HFFc6 (cell line): ENCODE results near the gene TADA2A. TPM values are rescaled to one million over a fixed set of nuclear protein-coding genes. Genes with fewer than 3 reads are reported as not detected.
A peak's percentile ranks its signal among the peaks of the same experiment; 100 is the strongest.

Source experiments
- DNase-seq: peaks from one replicate; pipeline ENCODE4 v3.0.0-alpha.2; 2018
- H3K27ac Mint-ChIP-seq: 2 replicates; pipeline ENCODE4 v1.8.0; 2020; ENCODE audit warnings: mild to moderate bottlenecking, mixed read lengths
- H3K27me3 Mint-ChIP-seq: 2 replicates; pipeline ENCODE4 v1.8.0; 2021; ENCODE audit warnings: mild to moderate bottlenecking, moderate library complexity, mixed read lengths; ENCODE audit not compliant: insufficient read depth
- H3K36me3 Mint-ChIP-seq: 2 replicates; pipeline ENCODE4 v1.8.0; 2021; ENCODE audit warnings: low read depth, mixed read lengths
- H3K4me1 Mint-ChIP-seq: 2 replicates; pipeline ENCODE4 v1.8.0; 2020; ENCODE audit warnings: low read depth, mixed read lengths
- H3K4me3 Mint-ChIP-seq: 2 replicates; pipeline ENCODE4 v1.8.0; 2020; ENCODE audit warnings: mild to moderate bottlenecking, moderate library complexity, mixed read lengths
- H3K9me3 Mint-ChIP-seq: 2 replicates; pipeline ENCODE4 v1.8.0; 2020; ENCODE audit warnings: mild to moderate bottlenecking, mixed read lengths
- total RNA-seq, 6 experiments: library from RNA; stranded (reverse); fragmentation: NEBNext Ultra II Directional; extraction: Animal tissue kit (Norgen Biotek cat#: 25700); gene quantifications; 2 replicates in 1 of 6; 3 replicates in 5 of 6; pipeline ENCODE4 v1.2.3, GENCODE V29; 2021
- TF ChIP-seq, protein P1 (sequence below): fragments of 200-600 bp; sonication (generic); IDR thresholded peaks from 2 replicates; pipeline ENCODE4 v1.5.0; 2021; ENCODE audit warnings: antibody characterized with exemption, mild to moderate bottlenecking

Gene TADA2A
- total RNA-seq, 6 experiments from 2014 or later, result 12.4 to 17.9 (median 16.2) TPM

DNA sequence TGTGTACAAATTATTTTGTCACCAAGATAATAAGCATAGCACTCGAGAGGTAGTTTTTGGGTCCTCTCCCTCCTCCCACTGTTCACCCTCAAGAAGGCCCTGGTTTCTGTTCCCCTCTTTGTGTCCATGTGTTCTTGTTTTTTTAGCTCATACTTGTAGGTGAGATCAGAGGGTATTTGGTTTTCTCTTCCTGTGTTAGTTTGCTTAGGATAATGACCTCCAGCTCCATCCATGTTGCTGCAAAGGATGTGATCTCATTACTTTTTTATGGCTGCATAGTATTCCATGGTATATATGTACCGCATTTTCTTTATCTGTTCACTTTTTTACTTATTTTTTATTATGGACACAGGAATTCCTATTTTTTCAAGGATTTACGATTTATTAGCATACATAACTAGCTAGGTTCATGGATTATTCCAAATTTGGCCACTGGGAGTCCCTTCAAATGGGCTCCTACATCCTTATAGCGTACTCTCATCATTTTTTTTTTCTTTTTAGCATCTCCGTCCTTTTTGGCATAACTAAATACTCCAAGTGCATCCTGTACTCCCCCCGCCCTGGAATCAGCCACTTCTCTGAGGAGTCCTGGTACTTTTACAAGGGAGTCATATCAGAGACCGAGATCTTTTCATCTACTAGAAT, 7.3 kb downstream of the TADA2A start:
- TF ChIP-seq, protein P1, sequence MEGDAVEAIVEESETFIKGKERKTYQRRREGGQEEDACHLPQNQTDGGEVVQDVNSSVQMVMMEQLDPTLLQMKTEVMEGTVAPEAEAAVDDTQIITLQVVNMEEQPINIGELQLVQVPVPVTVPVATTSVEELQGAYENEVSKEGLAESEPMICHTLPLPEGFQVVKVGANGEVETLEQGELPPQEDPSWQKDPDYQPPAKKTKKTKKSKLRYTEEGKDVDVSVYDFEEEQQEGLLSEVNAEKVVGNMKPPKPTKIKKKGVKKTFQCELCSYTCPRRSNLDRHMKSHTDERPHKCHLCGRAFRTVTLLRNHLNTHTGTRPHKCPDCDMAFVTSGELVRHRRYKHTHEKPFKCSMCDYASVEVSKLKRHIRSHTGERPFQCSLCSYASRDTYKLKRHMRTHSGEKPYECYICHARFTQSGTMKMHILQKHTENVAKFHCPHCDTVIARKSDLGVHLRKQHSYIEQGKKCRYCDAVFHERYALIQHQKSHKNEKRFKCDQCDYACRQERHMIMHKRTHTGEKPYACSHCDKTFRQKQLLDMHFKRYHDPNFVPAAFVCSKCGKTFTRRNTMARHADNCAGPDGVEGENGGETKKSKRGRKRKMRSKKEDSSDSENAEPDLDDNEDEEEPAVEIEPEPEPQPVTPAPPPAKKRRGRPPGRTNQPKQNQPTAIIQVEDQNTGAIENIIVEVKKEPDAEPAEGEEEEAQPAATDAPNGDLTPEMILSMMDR, result peak; percentile 69
- Mint-ChIP-seq H3K27me3 (no peaks in the 10 kb centered on the region), H3K36me3 (peaks cover 21% of the 10 kb centered on the region), H3K4me1 (peaks cover 7% of the 10 kb centered on the region; the same call in 1 of the 2 replicates), H3K4me3 (no peak overlapping the region), H3K27ac (no peak overlapping the region; the same call in 1 of the 2 replicates), H3K9me3 (no peaks in the 10 kb centered on the region)
- DNase-seq, result peak; percentile 6

DNA sequence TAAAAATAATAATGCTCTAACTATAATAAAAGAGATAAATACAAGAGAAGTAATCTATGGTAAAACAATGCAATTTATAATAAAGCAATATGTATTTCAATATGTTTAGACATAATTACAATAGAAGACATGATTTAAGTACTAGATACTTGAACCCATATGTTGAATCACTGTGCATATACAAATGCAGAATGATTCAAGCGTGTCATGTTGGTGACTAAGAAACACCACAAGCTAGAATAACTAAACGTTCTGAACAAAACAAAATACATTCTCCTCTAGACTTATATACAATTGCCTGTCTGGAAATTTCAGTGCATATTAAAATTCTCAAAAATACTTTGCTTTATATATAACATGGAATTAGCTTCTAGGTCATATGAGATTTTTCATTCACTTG, 11.2 kb downstream of the TADA2A start:
- TF ChIP-seq, protein P1, result no peak
- Mint-ChIP-seq H3K9me3 (no peaks in the 10 kb centered on the region), H3K36me3 (peaks cover 19% of the 10 kb centered on the region), H3K27me3 (no peaks in the 10 kb centered on the region), H3K27ac (no peak overlapping the region), H3K4me3 (no peak overlapping the region), H3K4me1 (peaks cover 7% of the 10 kb centered on the region; the same call in 1 of the 2 replicates)
- no peak for DNase-seq

DNA sequence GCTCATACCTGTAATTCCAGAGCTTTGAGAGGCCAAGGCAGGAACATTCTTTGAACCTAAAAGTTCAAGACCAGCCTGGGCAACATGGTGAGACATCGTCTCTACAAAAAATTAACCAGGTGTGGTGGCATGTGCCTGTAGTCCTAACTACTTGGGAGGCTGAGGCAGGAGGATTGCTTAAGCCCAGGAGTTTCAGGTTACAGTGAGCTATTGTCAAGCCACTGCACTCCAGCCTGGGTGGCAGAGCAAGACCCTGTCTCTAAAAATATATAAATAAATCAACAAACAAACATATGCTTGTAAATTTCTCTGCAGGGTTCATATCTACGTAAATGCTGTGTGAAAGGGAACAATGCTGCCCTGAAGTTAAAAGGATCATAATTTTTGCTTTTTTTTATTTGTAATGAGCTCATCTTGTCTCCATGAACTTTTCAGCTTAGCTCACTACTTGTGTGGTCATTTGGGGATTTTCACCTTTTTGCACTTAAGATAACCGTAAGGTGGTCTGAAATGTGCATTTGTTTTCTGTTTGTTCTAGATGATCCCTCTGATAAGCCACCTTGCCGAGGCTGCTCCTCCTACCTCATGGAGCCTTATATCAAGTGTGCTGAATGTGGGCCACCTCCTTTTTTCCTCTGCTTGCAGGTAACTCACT, 16.4 kb downstream of the TADA2A start:
- H3K27me3 Mint-ChIP-seq, result no peaks in the 10 kb centered on the region

DNA sequence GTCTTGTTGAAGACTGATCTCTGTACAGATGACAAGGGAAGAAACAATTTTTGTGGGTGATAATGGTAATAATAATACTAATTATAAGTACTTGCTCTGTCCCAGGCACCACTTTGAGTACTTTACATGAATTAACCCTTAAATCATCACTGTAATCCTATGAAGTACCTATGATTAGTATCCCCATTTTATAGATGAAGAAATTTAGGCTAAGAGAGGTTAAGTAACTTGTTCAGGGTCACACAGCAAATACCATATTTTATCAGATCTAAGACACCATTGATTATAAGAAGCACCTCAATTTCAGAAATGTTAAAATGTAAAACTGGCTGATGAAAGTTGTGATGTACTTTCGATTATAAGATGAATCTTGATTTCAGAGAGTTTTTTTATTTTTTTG, 18.6 kb downstream of the TADA2A start:
- no peaks in the 10 kb centered on the region for H3K27me3 Mint-ChIP-seq
- no peaks in the 10 kb centered on the region for H3K9me3 Mint-ChIP-seq
- no peak for DNase-seq
- H3K27ac Mint-ChIP-seq, result no peak overlapping the region
- H3K4me1 Mint-ChIP-seq, result peaks cover 18% of the 10 kb centered on the region
- H3K36me3 Mint-ChIP-seq, result peaks cover 15% of the 10 kb centered on the region; the same call in 1 of the 2 replicates
- H3K4me3 Mint-ChIP-seq, result no peak overlapping the region
- TF ChIP-seq, protein P1, result no peak

More for the DNA sequence above, 16.4 kb downstream of the TADA2A start:
- DNase-seq, result no peak
- TF ChIP-seq, protein P1, result no peak
- Mint-ChIP-seq H3K4me1 (0 out of 2 replicates have a peak, but pooled peaks cover 2% of the 10 kb centered on the region), H3K9me3 (no peaks in the 10 kb centered on the region), H3K4me3 (no peak overlapping the region), H3K27ac (no peak overlapping the region), H3K36me3 (peaks cover 15% of the 10 kb centered on the region; the same call in 1 of the 2 replicates)

DNA sequence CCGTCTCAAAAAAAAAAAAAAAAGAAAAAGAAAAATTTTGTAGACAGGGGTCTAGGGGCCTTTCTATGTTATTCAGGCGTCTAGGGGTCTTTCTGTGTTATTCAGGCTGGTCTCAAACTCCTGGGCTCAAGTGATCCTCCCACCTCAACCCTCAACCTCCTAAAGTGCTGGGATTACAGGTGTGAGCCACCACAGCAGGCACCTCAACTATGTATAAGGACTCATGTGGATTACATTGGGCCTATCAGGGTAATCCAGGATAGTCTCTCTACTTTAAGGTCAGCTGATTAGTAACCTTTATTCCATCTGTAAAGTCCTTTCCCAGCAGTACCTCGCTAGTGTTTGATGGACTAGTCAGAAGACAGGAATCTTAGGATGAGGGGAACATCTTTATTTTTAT, 22.4 kb downstream of the TADA2A start:
- Mint-ChIP-seq H3K27ac (no peak overlapping the region), H3K36me3 (peaks cover 15% of the 10 kb centered on the region; the same call in 1 of the 2 replicates), H3K4me3 (no peak overlapping the region), H3K27me3 (no peaks in the 10 kb centered on the region), H3K4me1 (peaks cover 23% of the 10 kb centered on the region), H3K9me3 (no peaks in the 10 kb centered on the region)
- DNase-seq, result no peak
- TF ChIP-seq, protein P1, result no peak
